HG03196 (cell line): ENCODE measurements around the gene GIMAP6.
"Not testable (repeated sequence)": the region's sequence is repeated elsewhere in the genome, so short reads cannot be mapped to it uniquely, and the experiment has no call there.

Source experiments
- ATAC-seq: cut with Tn5 transposase; IDR thresholded peaks from one replicate; pipeline ENCODE4 v1.9.1; 2021; ENCODE audit not compliant: unreplicated experiment

GIMAP6 gene

DNA sequence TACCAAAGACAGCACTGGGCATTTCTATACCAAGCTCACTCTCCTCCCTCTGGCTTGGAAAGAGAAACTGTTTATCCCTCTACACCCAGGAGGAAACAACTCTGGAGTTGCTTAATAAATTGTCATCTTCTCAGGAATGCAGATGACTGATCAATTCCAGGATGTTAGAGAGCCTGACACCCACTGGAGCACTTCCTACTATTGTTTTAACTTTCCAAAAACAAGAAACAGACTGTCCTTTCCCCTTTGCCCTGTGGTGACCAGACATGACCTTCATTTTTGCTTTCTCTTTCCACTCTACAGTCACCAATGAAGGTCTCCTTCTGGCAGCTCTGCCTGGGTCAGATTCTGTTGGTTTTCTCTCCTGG lies 45.4 kb downstream of the GIMAP6 start:
- no peak for ATAC-seq

DNA sequence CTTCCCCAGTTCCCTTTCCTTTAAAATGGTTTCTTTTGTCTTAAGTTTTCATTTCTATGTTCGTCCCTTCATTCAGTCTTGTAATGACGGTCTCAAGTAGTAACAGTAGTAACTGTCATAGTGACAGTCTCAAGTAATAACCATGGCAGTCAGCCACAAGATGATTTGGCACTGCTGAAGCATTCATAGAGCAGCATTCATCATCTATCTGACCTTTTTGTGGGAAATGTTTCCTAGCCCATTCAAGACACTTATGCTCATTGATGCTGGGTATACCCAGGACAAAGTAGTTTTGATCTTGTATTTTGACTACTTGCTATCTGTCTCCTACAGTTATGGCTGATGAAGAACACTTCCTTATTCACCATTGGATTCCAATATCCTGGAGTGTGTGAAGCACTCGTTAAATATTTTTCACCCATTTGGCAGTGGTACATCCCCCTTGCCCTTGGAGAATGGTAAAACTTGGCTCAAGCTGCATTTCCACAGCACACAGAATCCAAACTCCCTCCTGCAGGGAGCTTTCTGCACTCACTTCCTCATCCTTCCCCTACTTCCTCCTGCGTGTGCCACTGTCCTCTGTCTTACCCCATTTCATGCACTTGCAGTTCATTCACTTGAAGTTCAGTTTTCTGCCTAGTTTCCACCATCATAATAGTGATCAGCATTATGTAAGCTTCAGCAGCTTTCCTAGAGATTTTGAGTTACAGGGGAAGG lies 46.0 kb downstream of the GIMAP6 start:
- no peak for ATAC-seq

DNA sequence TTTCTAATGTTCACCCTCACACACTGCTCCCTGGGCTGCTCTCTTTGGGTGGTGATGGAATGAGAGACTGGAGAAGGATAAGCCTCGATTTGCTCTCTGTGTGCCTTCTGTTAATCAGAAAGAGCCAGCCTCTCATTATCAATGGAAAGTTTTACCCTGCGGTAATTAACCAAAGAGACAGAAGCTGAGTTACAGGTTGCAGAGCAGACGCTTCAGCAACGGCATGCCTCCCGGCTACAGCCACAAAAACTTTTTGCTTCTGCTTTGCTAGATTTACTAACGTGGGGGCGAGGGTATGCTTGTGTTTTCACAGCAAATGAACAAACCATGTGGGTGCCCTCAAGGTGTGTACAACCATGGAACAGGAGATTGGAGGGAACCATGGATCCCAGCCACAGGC lies 47.0 kb downstream of the GIMAP6 start:
- ATAC-seq = no peak

DNA sequence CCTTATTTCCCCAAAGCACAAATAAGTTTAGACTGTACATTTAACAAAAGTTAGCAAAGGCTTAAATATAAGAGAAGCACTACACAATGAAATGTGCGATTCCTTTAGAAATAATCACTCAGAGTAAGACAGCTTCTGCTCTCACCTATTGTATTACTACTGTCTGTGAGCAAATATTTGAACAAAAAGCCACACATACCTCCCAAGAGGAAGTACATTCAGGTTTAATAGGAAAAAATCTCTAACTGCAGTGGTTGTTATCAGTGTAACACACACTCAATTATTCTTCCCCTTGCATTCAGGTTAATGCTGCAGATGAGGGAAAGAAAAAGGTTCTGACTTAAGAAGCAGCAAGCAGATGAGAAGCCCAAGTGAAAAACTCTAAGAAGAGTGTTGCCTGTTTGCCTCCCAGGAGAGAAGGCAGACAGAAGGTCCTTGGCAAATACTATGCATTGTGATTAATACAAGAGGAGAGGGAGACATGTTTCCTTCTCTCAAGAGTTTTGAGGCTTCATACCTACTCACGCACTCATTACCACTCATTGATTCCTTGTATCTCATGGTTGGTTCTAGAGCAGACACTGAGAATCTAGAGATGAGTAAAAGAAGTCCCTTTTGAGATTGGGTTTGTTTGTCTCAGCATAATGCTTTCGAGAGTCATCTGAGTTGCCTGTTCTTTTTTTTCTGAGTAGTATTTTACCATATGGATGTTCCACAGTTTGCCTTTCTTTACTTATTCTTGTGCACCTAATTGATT lies 51.4 kb downstream of the GIMAP6 start:
- no peak for ATAC-seq

DNA sequence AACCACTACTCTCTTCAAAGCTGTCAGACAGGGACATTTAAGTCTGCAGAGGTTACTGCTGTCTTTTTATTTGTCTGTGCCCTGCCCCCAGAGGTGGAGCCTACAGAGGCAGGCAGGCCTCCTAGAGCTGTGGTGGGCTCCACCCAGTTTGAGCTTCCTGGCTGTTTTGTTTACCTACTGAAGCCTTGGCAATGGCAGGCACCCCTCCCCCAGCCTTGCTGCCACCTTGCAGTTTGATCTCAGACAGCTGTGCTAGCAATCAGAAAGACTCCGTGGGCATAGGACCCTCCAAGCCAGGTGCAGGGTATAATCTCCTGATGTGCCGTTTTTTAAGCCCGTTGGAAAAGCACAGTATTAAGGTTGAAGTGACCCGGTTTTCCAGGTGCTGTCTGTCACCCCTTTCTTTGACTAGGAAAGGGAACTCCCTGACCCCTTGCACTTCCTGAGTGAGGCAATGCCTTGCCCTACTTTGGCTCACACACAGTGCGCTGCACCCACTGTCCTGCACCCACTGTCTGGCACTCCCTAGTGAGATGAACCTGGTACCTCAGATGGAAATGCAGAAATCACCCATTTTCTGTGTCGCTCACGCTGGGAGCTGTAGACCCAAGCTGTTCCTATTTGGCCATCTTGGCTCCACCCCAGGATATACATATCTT lies 52.1 kb downstream of the GIMAP6 start:
- ATAC-seq = not testable (repeated sequence)
